Measurements from ENCODE around the gene PCGF5.

PCGF5 gene

DNA sequence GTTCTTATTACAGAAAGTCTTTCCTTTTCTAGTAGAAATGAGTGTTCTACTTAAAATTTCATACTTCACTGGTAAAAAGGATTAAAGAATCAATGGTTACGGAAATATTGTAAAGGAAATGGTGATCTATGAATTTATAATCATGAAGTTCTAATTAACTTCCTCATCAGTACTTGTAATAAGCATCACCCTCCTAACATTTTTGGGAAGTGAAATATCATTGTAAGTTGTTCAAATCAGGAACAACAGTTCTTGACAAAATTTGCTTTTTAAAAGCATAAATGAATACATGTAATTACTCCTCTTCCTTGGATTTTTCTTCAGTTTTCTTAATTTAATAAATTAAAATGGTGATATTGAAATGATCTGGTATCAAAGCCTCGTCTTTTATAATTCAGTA lies 5.6 kb upstream of the PCGF5 start:
- H3K4me1 ChIP-seq (ENCODE audit: control insufficient read depth, insufficient read depth, low read length) = no peaks in the 10 kb centered on the region
- no peak overlapping the region for H3K9ac ChIP-seq (ENCODE audit: low read depth, low read length)
- no peak overlapping the region for H3K4me3 ChIP-seq (ENCODE audit: low read depth, low read length)
- H3K27me3 ChIP-seq (ENCODE audit: control insufficient read depth, insufficient read depth, low read length) = peaks cover 43% of the 10 kb centered on the region
- H3K9me3 ChIP-seq (ENCODE audit: control insufficient read depth, insufficient read depth, low read length) = no peaks in the 10 kb centered on the region
- no peaks in the 10 kb centered on the region for H3K36me3 ChIP-seq (ENCODE audit: control insufficient read depth, insufficient read depth, low read length)

DNA sequence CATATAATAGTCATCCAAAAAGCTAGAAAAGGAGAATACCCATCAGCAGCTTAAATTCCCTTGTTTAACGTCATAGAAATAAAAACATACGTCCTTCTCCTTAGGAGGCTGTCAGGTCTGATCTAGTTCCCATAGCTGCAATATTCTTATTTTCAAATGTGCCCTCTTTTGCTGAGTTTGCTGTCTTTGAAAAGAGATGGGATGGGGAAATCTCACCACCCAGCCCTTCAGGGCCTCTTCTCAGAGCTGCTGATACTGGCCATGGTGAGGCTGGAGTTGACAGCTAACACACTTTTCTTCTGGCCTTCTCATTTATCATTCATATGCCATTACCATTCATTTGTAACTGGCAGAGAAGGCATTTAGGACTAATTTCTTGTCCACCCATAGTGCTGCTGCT lies 5.1 kb upstream of the PCGF5 start:
- no peaks in the 10 kb centered on the region for H3K9me3 ChIP-seq (ENCODE audit: control insufficient read depth, insufficient read depth, low read length)
- no peaks in the 10 kb centered on the region for H3K4me1 ChIP-seq (ENCODE audit: control insufficient read depth, insufficient read depth, low read length)
- no peak overlapping the region for H3K4me3 ChIP-seq (ENCODE audit: low read depth, low read length)
- peaks cover 47% of the 10 kb centered on the region for H3K27me3 ChIP-seq (ENCODE audit: control insufficient read depth, insufficient read depth, low read length)
- no peak overlapping the region for H3K9ac ChIP-seq (ENCODE audit: low read depth, low read length)
- H3K36me3 ChIP-seq (ENCODE audit: control insufficient read depth, insufficient read depth, low read length) = no peaks in the 10 kb centered on the region

GRCh38 chr10:91219371-91220193 lies 881 bp upstream of the PCGF5 start:
- peak overlapping the region; percentile 65 for H3K4me3 ChIP-seq (ENCODE audit: low read depth, low read length)
- peaks cover 64% of the 10 kb centered on the region for H3K27me3 ChIP-seq (ENCODE audit: control insufficient read depth, insufficient read depth, low read length)
- no peaks in the 10 kb centered on the region for H3K9me3 ChIP-seq (ENCODE audit: control insufficient read depth, insufficient read depth, low read length)
- H3K36me3 ChIP-seq (ENCODE audit: control insufficient read depth, insufficient read depth, low read length) = no peaks in the 10 kb centered on the region
- H3K4me1 ChIP-seq (ENCODE audit: control insufficient read depth, insufficient read depth, low read length) = no peaks in the 10 kb centered on the region
- H3K9ac ChIP-seq (ENCODE audit: low read depth, low read length) = no peak overlapping the region

DNA sequence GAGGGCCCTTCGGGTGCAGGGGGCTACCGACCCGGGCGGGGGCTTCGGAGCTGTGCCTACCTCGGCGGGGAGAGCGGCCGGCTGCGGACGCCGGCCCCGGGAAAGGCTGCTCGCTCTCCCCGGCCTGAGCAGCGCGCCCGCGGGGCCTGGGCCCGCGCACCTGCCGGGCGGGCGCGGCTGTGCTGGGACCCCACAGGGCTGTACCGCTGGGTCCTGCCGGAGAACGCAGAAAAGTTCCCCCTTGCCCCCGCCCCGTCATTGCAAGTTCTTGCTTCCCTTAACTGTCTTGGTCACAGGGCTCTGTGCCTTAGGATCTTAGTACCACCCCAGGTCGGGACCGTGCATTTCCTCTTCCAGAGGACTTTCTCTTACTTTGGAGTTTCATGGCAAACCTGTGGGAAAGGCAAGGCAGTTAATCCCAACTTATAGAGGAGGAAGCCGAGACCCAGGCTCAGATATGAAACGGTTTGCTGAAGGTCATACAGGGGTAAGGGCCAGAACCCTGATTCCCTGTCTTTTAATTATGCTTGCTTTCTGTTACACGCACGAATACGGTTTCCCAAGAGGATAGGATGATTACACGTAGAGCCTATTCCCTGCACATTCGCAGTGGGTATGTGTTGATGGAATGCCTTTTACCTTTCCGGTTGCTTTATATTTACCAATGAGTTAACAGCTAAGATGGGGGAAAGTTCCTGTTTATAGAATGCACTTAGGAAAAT lies 652 bp downstream of the PCGF5 start:
- Histone ChIP-seq H3K36me3 (ENCODE audit: control insufficient read depth, insufficient read depth, low read length) (no peaks in the 10 kb centered on the region), H3K9ac (ENCODE audit: low read depth, low read length) (no peak overlapping the region), H3K4me1 (ENCODE audit: control insufficient read depth, insufficient read depth, low read length) (no peaks in the 10 kb centered on the region), H3K9me3 (ENCODE audit: control insufficient read depth, insufficient read depth, low read length) (no peaks in the 10 kb centered on the region), H3K4me3 (ENCODE audit: low read depth, low read length) (peak overlapping the region; percentile 67), H3K27me3 (ENCODE audit: control insufficient read depth, insufficient read depth, low read length) (peaks cover 56% of the 10 kb centered on the region)

DNA sequence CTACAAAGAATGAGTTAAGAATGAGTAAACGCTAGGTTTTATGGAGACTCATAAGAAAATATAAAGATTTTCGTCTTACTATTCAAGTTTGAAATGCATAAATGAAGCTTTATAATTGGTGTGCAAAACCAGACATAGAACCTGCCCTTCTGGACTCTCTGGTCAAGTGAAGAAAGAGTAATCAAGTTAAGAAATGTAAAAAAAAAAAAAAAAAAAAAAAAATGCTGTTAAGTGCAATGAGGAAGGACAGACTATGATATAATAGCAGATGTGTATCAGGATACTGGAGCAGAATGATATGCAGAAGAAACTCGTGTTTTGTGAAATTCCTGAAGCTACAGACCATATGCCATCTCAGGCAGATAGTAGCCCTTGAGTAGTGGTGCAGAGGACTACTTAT lies 5.6 kb downstream of the PCGF5 start:
- Histone ChIP-seq H3K9me3 (ENCODE audit: control insufficient read depth, insufficient read depth, low read length) (no peaks in the 10 kb centered on the region), H3K4me1 (ENCODE audit: control insufficient read depth, insufficient read depth, low read length) (no peaks in the 10 kb centered on the region), H3K4me3 (ENCODE audit: low read depth, low read length) (no peak overlapping the region), H3K9ac (ENCODE audit: low read depth, low read length) (no peak overlapping the region), H3K36me3 (ENCODE audit: control insufficient read depth, insufficient read depth, low read length) (no peaks in the 10 kb centered on the region), H3K27me3 (ENCODE audit: control insufficient read depth, insufficient read depth, low read length) (peaks cover 30% of the 10 kb centered on the region)

GRCh38 chr10:91227576-91227975 lies 7.1 kb downstream of the PCGF5 start:
- Histone ChIP-seq H3K4me3 (ENCODE audit: low read depth, low read length) (no peak overlapping the region), H3K36me3 (ENCODE audit: control insufficient read depth, insufficient read depth, low read length) (no peaks in the 10 kb centered on the region), H3K4me1 (ENCODE audit: control insufficient read depth, insufficient read depth, low read length) (no peaks in the 10 kb centered on the region), H3K9me3 (ENCODE audit: control insufficient read depth, insufficient read depth, low read length) (no peaks in the 10 kb centered on the region), H3K27me3 (ENCODE audit: control insufficient read depth, insufficient read depth, low read length) (peaks cover 23% of the 10 kb centered on the region), H3K9ac (ENCODE audit: low read depth, low read length) (no peak overlapping the region)

GRCh38 chr10:91229683-91230082 lies 9.2 kb downstream of the PCGF5 start:
- Histone ChIP-seq H3K27me3 (ENCODE audit: control insufficient read depth, insufficient read depth, low read length) (peaks cover 28% of the 10 kb centered on the region), H3K4me1 (ENCODE audit: control insufficient read depth, insufficient read depth, low read length) (no peaks in the 10 kb centered on the region), H3K9me3 (ENCODE audit: control insufficient read depth, insufficient read depth, low read length) (no peaks in the 10 kb centered on the region), H3K9ac (ENCODE audit: low read depth, low read length) (no peak overlapping the region), H3K4me3 (ENCODE audit: low read depth, low read length) (no peak overlapping the region), H3K36me3 (ENCODE audit: control insufficient read depth, insufficient read depth, low read length) (no peaks in the 10 kb centered on the region)

DNA sequence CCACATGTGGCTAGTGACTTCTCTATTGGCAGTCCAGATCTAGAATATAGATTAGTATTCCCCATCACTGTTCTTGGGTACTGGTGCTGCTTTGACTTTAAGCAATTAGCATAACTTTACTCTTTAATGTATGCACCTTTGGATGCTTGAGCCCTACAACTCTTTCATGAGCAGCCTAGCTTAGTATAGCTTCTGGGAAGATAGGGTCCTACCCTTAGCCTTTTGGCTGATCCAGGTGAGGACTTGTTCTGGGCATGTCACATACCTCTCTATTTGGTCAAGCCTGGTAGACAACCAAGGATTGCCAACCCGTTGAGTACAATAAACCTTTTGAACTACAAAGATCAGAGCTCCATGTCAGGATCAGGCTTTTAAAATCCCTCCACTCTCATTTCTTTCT lies 17.7 kb downstream of the PCGF5 start:
- no peaks in the 10 kb centered on the region for H3K9me3 ChIP-seq (ENCODE audit: control insufficient read depth, insufficient read depth, low read length)
- H3K4me3 ChIP-seq (ENCODE audit: low read depth, low read length) = no peak overlapping the region
- no peaks in the 10 kb centered on the region for H3K36me3 ChIP-seq (ENCODE audit: control insufficient read depth, insufficient read depth, low read length)
- no peaks in the 10 kb centered on the region for H3K4me1 ChIP-seq (ENCODE audit: control insufficient read depth, insufficient read depth, low read length)
- H3K9ac ChIP-seq (ENCODE audit: low read depth, low read length) = no peak overlapping the region
- peaks cover 66% of the 10 kb centered on the region for H3K27me3 ChIP-seq (ENCODE audit: control insufficient read depth, insufficient read depth, low read length)

GRCh38 chr10:91239789-91240188 lies 19.3 kb downstream of the PCGF5 start:
- no peaks in the 10 kb centered on the region for H3K9me3 ChIP-seq (ENCODE audit: control insufficient read depth, insufficient read depth, low read length)
- no peaks in the 10 kb centered on the region for H3K4me1 ChIP-seq (ENCODE audit: control insufficient read depth, insufficient read depth, low read length)
- peaks cover 65% of the 10 kb centered on the region for H3K27me3 ChIP-seq (ENCODE audit: control insufficient read depth, insufficient read depth, low read length)
- no peaks in the 10 kb centered on the region for H3K36me3 ChIP-seq (ENCODE audit: control insufficient read depth, insufficient read depth, low read length)
- H3K9ac ChIP-seq (ENCODE audit: low read depth, low read length) = no peak overlapping the region
- no peak overlapping the region for H3K4me3 ChIP-seq (ENCODE audit: low read depth, low read length)

GRCh38 chr10:91242940-91243339 lies 22.5 kb downstream of the PCGF5 start:
- Histone ChIP-seq H3K9me3 (ENCODE audit: control insufficient read depth, insufficient read depth, low read length) (no peaks in the 10 kb centered on the region), H3K9ac (ENCODE audit: low read depth, low read length) (no peak overlapping the region), H3K4me1 (ENCODE audit: control insufficient read depth, insufficient read depth, low read length) (no peaks in the 10 kb centered on the region), H3K4me3 (ENCODE audit: low read depth, low read length) (no peak overlapping the region), H3K36me3 (ENCODE audit: control insufficient read depth, insufficient read depth, low read length) (no peaks in the 10 kb centered on the region), H3K27me3 (ENCODE audit: control insufficient read depth, insufficient read depth, low read length) (peaks cover 48% of the 10 kb centered on the region)

GRCh38 chr10:91247360-91248111 lies 27.1 kb downstream of the PCGF5 start:
- H3K9me3 ChIP-seq (ENCODE audit: control insufficient read depth, insufficient read depth, low read length) = no peaks in the 10 kb centered on the region
- no peak overlapping the region for H3K4me3 ChIP-seq (ENCODE audit: low read depth, low read length)
- no peaks in the 10 kb centered on the region for H3K4me1 ChIP-seq (ENCODE audit: control insufficient read depth, insufficient read depth, low read length)
- H3K36me3 ChIP-seq (ENCODE audit: control insufficient read depth, insufficient read depth, low read length) = no peaks in the 10 kb centered on the region
- peaks cover 19% of the 10 kb centered on the region for H3K27me3 ChIP-seq (ENCODE audit: control insufficient read depth, insufficient read depth, low read length)
- H3K9ac ChIP-seq (ENCODE audit: low read depth, low read length) = no peak overlapping the region

Measured in iPS-15b (cell line).